GM21423 (cell line): ENCODE results near the gene SPECC1L.

Experiments
- ATAC-seq: cut with Tn5 transposase; IDR thresholded peaks from one replicate; pipeline ENCODE4 v1.9.1; 2021; ENCODE audit warnings: mild to moderate bottlenecking, moderate library complexity; ENCODE audit not compliant: unreplicated experiment

SPECC1L gene

DNA sequence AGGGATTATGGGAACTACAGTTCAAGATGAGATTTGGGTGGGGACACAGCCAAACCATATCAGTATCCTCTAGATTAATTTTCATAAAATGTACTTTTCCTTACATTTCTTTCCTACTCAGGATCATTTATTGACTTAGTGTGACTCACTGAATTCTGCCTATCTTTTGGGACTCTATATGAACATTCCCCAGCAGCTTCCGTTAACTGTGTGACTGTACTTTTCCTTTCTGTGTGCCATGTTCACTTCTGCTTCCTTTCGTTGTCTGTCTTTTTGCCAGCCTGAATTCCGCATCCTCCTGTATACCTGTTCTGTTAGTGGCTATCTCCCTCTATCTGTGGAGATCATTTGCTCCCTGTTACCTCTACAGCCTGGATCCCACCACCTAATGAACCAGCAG, 48.8 kb downstream of the SPECC1L start:
- ATAC-seq = no peak

DNA sequence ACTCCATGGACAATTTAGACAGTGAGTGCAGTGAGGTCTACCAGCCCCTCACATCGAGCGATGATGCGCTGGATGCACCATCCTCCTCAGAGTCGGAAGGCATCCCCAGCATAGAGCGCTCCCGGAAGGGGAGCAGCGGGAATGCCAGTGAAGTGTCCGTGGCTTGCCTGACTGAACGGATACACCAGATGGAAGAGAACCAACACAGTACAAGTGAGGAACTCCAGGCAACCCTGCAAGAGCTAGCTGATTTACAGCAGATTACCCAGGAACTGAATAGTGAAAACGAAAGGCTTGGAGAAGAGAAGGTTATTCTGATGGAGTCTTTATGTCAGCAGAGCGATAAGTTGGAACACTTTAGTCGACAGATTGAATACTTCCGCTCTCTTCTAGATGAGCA, 51.4 kb downstream of the SPECC1L start:
- no peak for ATAC-seq

DNA sequence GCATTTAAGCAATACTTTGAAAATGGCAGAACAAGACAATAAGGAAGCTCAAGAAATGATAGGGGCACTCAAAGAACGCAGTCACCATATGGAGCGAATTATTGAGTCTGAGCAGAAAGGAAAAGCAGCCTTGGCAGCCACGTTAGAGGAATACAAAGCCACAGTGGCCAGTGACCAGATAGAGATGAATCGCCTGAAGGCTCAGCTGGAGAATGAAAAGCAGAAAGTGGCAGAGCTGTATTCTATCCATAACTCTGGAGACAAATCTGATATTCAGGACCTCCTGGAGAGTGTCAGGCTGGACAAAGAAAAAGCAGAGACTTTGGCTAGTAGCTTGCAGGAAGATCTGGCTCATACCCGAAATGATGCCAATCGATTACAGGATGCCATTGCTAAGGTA, 51.9 kb downstream of the SPECC1L start:
- no peak for ATAC-seq

DNA sequence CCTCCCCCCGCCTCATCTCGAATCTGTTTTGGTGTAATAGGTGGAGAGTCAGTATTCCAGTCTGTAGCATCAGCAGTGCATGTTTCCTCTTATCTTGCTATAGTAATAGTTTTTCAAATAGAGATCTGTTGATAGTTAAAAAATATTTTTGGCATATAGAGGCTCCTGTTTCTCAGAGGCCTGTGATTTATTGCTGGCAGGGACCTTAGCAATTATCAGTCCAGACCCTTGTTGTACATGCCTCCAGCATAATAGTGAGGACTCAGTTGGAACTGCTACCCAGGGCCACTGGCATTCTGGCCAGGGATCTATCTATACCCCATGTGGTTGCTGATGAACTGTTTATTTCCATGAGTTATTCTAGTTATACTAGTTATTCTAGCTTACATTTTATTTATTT, 52.6 kb downstream of the SPECC1L start:
- ATAC-seq = no peak

DNA sequence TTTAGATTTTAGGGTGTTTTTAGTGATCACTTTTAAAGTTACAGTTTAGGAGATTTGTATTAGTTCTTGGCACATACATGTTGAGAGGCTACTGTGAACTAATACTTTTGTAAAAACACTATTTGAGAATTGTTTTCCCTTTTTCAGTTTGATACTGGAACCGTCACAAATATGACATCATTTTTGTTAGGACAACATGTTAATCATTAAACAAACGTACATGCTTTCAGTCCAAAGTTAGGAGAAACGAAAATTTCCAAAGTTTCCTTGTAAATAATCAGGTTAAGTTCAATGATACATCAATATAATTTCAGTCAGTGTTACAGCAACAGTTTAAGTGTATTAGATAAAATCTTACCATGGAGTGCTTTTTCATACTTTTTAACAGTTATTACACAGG, 53.1 kb downstream of the SPECC1L start:
- ATAC-seq = no peak

DNA sequence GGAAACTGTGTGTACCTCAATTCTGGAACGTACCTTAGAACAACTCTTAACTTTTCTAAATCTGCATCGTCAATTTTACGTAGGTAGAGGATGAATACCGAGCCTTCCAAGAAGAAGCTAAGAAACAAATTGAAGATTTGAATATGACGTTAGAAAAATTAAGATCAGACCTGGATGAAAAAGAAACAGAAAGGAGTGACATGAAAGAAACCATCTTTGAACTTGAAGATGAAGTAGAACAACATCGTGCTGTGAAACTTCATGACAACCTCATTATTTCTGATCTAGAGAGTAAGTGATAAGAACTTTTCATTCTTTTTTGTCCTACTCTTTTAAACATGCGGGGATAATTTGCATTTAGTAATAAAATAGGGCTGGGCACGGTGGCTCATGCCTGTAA, 53.5 kb downstream of the SPECC1L start:
- no peak for ATAC-seq

DNA sequence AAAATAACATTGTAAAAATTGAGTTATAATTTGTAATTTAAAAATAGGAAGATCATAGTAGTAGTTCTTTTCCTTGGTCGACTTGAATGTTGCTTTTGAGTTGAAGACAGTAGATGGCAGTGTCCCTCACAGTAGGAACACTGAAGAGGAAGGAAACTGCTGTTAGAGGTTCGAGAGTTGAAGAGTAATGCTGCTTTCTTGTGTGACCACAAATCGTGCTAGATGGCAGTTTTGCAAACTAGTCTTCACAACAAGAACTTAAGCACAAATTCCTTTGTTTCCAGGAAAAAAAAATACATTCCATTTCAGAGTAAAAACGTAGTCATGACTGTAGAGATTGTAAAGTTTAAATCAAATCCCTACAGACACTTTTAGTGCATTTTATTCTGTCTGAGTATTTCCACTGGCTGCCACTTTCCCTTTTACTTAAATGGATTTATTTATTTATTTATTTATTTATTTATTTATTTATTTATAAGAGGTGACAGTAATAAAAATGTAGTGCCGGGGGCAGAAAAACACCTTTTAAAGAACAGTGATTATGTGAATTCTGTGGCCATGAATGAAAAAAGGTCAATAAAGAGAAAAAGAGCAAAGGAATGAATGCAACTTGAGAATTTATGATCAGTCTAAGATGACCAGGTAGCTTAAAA, 54.6 kb downstream of the SPECC1L start:
- no peak for ATAC-seq

DNA sequence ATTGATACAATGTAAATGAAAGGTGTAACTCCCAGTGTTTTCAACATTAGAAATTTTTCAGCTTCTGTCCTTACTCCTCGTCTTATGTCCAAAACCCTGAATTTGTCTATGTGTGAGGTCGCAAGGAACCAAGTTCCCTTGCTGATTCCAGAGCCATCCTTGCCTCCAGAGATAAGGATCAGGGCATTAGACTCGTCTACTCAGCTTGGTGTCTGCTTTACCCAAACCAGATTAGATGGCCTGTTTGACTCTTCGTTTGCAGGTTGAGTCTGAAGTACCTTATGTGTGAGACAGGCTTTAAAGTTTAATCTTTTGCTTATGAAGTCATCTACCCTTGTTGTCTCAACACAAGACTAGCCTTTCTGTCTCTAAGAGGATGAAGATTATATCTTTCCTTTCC, 55.6 kb downstream of the SPECC1L start:
- no peak for ATAC-seq

DNA sequence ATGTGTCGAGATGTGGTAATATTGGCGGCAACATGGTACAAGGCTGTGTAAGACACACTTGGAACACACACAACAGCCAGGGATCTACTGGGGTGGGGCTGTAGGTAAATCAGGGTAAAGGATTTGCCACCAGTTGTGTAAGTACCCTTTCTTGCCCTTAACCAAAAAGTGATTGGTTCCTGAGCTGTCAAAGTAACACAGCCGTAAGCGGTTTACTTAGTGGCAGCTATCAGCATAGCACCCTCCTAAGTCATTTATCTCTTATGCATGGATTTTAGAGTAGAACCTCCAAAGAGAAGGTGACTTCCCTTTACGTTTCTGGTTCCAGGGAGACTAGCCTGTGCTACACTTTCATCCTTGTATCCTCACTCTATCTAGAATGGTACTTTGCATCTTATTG, 57.2 kb downstream of the SPECC1L start:
- no peak for ATAC-seq

DNA sequence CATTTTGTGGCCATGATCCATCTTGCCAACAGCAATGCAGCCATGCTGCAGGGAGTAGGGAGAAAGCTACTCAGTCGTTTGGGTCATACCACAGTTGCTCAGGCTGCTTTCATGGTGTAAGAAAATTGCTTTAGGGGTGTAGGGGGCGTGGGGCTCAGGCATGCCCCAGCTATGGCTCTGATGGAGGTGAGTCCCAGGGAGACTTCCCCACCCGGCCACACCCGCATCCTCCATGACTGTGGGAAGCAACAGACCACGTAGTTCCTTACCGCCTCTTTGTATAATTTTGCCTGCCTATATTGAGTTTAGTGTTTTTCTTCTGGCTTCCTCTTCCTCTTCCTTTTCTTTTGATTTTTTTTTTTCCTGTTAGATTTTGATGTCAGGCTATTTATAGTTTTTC, 58.8 kb downstream of the SPECC1L start:
- no peak for ATAC-seq

DNA sequence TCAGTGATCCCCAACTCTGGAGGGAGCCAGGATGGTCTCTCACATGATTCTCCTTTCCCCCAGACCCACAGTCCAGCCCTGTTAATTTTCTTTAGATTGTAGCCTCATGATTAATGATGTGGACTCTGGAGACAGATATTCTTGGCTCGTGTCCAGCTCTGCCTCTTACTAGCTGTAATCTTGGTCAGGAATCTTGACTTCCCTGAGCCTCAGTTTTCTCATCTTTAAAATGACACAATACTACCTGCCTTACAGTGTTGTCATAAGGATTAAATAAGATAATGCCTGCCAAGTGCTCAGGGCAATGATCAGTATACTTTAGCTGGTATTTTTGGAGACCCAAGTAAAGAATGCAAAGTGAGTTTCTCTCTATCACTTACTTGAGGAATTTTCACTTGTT, 60.0 kb downstream of the SPECC1L start:
- no peak for ATAC-seq

DNA sequence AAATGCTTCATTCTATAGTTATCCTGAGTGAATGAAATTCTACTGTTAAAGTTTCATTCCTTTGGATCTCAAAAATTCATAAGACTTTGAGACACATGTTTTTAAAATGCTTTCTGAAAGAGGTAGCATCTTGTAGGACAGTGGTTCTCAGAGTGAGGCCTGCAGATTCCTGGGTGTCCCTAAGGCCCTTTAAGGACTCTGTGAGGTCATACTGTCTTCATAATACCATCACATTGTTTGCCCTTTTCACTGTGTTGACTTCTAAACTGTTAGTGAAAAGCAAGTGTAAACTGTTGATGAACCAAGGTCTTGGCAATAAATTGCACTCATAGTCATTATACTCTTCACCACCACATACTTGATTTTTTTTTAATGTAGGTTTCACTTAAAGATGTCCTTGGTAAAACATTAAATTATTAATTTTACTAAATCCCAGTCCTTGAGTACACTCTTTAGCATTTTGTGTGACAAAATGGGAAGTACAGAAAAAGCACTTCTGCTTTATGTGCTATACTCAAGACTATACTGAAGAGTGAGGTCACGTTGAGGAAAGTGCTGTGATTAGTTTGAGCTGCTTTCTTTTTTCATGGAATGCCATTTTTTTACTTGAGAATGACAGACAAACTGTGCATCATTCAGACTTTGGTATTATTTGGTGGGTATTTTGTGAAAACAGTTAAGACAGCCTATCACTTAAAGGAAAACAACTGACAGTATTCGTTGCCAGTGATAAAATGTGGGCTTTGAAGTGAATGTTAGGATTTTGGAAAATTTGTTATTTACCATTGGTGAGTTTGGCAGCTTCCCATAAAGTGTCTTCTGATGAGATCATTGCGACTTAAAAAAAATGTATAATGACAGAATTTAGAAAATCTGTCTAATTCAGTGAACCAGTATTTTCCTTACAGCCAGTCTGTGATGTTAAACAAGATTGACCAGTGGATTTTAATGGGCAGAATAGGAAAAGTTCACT, 61.1 kb downstream of the SPECC1L start:
- no peak for ATAC-seq

DNA sequence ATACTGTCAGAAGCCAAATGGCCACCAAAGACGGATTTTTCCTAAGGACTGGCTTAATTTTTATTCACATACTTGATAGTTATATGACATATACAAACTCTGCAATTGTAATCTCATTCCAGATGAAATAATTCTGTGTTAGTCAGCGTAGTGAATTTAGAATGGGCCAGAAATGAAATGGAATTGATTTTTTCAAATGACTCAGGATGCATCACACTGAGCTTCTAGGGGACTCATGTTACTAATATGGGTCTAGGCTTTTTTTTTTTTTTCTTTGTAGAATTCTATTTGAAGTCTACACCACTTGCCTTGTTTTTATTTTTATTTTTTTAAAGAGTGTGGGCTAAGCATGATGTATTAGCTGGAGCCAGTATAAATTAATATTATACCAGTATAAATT, 62.7 kb downstream of the SPECC1L start:
- no peak for ATAC-seq

DNA sequence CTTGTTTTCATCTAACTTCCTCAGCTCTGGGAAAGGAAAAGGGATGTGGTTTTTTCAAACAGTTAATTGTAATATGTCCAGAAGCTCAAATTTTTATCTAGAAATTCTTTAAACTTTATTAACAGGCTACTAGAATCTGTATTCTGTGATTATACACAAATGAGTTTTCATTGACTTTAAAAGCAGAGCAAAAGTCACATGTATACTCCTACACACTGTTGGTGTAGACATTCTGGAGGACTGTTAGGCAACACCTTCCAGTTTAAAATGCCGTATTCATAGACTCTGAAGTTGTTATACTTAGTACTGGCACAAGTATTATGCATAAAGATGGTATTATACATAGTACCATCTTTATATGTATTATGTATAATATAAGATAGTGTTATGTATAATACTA, 64.9 kb downstream of the SPECC1L start:
- ATAC-seq = no peak

DNA sequence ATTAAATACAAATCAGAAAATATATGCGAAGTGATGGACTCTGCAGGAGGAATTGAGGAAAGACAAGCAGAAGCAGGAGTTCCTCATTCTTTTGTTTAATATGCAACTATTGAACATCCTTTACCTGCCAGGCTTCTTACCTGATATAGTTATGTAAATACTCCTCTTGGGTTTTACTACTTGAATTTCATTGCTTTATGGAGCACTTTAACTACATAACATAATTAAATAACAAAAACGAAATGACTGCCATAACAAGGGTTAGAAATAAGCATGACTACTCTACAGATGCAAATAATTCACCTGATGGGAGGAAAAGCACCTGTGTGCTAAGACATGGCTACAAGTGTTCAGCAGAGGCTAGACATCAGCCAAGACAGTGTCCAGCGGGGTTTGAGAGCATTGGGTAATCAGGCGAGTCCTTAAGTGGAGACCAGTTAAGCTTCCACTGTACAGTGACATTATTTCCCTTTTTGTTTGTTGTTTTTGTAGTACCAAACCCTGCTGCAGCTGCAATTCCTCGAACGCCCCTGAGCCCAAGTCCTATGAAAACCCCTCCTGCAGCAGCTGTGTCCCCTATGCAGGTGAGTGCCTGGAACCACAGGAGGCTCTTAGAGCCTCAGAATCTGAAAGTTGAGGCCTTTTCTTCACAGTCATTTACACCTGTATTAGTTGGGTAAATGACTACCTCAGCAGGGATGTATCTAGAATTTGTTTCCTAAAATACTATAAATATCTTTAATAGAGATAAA, 67.4 kb downstream of the SPECC1L start:
- no peak for ATAC-seq

DNA sequence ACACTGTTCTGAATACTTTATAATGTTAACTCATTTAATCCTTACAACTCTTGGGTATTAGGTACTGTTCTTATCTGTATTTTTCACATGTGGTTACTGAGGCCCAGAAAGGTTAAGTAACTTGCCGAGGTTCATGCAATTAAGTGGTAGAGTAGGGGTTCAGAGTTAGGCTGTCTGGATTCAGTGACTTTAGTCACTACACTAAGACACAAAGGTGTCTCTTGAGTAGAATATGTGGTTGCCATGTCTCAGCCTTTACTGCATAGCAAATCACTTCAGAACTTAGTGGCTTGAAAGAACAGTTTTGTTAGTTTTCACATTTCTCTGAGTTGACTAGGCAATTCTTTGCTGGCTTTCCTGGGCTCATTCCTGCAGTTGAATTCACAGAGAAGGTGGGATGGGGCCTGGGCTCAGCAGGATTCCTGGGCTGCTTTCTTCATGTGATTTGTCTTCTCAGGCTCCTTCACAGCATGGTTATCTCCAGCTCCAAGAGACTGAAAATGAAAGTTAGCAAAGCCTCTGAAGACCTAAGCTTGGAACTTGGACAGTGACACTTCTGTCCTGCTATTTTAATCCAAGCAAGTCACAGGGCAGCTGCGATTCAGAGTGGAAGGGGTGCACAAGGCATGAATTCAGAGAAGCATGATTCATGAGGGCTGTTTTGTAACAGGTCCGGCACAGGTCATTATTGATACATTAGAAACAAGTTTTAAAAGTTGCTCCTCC, 68.3 kb downstream of the SPECC1L start:
- no peak for ATAC-seq

DNA sequence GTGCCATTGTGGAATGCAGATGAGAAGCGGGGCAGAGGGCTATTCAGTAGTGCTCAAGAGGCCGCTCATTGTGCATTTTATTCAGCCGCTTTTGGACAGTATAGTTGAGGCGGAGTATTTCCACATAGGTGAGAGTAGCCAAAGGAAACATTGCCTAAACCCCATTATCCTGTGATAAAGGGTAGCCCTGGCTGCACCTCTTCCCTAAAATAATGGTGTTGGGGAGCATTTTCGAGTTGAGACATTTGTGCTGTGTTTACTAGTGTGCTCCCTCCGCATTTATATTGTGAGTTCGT, 68.8 kb downstream of the SPECC1L start:
- no peak for ATAC-seq

DNA sequence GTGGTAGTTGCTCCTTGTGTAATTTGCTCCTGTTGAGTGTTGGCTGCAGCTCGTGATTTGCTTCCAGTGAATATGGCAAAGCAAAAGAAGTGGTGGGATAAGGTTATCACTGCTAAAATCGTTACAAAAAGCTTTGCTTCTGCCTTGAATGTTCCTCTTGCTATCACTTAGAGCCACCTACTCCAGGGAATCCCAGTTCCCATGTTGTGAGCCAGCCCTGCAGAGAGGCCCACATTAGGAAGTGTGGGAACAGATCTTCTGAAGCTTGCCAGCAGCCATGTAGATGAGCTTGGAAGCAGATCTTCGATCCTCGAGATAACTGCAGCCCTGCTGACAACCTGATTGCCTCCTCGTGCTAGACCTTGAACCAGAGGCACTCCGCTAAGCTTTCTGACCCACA, 71.0 kb downstream of the SPECC1L start:
- no peak for ATAC-seq

DNA sequence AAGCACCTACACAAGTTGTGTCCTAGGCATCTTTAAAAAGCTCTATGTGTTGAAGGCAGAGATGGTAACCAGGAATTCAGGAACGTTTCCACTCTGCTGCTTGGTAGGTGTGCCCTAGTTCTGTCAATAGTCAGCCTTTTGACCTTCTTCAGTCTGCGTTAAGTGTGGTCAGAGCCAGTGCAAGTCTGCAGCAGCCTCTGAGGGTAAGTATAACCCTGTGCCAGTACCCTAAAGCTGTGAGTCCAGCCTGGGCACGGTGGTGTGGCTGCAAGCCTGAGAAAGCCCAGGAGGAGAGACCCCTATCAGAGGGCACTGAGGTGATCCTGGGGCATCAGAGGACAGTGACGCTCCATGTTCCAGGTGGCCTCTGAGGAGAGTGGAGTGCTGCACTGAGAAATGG, 80.0 kb downstream of the SPECC1L start:
- ATAC-seq = no peak

DNA sequence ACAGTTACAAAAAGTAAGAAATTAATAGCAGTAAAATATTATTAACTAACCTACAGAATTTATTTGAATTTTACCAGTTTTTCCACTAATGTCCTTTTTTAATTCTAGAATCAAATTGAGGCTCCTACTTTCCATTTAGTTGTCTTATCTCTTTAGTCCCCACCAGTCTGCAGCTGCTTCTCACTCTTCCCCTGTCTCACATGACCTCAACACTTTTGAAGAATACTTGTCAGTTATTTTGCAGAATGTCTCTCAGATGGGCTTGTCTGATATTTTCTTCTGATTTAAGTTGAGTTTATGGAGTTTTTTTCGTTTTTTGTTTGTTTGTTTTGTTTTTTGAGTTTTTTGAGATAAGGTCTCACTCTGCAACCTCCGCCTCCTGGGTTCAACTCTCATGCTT, 82.5 kb downstream of the SPECC1L start:
- ATAC-seq = no peak

DNA sequence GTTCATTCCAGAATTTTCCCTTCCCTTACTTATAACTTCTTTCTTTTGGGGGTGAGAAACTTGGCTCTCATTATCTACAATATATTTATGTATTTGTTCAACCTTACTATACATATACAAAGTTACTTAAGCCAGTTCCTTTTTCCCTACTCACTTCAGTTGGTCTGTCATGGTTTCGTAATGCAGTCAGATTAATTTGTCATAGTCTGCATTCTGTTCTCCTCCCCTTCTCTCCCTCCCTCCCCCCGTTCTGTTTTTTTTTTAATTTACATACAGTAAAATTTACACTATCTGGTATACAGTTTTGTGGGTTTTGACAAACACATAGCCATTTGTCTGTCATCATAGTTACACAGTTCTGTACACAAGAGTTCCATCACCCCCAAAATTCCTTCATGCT, 84.9 kb downstream of the SPECC1L start:
- ATAC-seq = no peak
